Thyroid gland (tissue), 4 donors: Measurements from ENCODE around the gene PDZD2.

ENCODE experiments used
- CTCF ChIP-seq, 6 experiments: fragments of 200-600 bp in 3 of 6; fragments of 450-650 bp in 3 of 6; sonication (generic) in 3 of 6; IDR thresholded peaks; one replicate each; pipeline ENCODE4 v1.5.1; 2016 to 2019; ENCODE audit warnings: antibody characterized with exemption in 6 of 6, mild to moderate bottlenecking in 2 of 6, inconsistent platforms in 1 of 6, moderate library complexity in 1 of 6
- POLR2A ChIP-seq, 2 donors: fragments of 450-650 bp; IDR thresholded peaks; one replicate each; pipeline ENCODE4 v1.6.1; 2017; ENCODE audit warnings: antibody characterized with exemption in 2 of 2, mild to moderate bottlenecking in 2 of 2, moderate library complexity in 1 of 2

- TF ChIP-seq CTCF (IDR thresholded peaks at IDR 0.05): no peak
- no peak for TF ChIP-seq POLR2A (IDR thresholded peaks at IDR 0.05)
Observed at GRCh38 chr5:32027093-32027716, 388.3 kb downstream of the PDZD2 start.
